HK-2 (cell line): ENCODE measurements around the gene TBC1D30.

Experiments used
- DNase-seq: peaks from one replicate; pipeline ENCODE4 v3.0.0-alpha.2; 2018; ENCODE audit not compliant: unreplicated experiment

Gene TBC1D30

GRCh38 chr12:64911081-64911480, 86.6 kb downstream of the TBC1D30 start:
- no peak for DNase-seq

GRCh38 chr12:64911912-64912311, 87.5 kb downstream of the TBC1D30 start:
- DNase-seq = no peak

- no peak for DNase-seq
Measured at GRCh38 chr12:64912516-64913255, 88.2 kb downstream of the TBC1D30 start.

GRCh38 chr12:64915242-64915641, 90.8 kb downstream of the TBC1D30 start:
- no peak for DNase-seq

- DNase-seq = no peak
Measured at GRCh38 chr12:64916411-64917261, 92.2 kb downstream of the TBC1D30 start.

- no peak for DNase-seq
Measured at GRCh38 chr12:64918344-64918743, 93.9 kb downstream of the TBC1D30 start.

GRCh38 chr12:64918801-64919200, 94.4 kb downstream of the TBC1D30 start:
- DNase-seq = no peak

GRCh38 chr12:64922853-64923252, 98.4 kb downstream of the TBC1D30 start:
- DNase-seq = no peak

- no peak for DNase-seq
Measured at GRCh38 chr12:64923536-64923935, 99.1 kb downstream of the TBC1D30 start.
